NCI-H1417 (cell line): ENCODE results near the gene THBD.

ENCODE experiments used
- DNase-seq, 3 experiments: peaks; one replicate each; lab custom pipeline; 2025; lab: John Stamatoyannopoulos, UW

Gene THBD

DNA sequence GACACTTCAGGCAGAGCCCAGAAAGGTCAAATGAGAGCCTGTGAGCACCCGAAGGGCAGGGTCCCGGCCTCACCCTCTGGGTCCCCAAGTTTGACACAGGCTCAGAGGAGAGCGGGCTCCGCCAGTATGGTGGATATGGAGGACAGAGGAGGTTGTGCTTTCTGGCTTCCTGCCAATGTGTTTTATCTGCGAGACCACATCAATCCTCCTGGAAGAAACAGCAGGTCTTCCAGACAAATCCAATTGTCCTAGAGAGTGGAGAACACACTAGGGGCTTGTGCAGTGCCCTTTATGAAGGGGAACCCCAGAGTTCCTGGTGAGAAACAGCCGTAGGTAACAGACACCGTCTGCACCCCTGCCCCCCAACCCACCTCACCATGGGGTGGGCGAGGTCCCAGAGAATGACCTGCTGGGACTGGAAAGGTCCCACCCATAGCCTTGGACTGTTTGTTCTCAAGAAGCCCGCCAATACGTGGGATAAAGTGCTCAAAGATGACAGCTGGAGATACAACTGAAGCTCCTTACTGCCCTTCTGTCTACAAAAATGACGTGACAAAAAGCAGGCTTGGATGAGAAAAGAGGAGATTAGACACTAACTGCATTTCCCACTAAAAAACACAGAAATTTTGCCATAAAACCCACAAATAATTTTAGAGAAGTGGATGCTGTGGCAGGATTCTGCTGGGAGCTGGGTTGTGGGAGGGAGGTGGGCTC is 38.3 kb downstream of the THBD start:
- DNase-seq = no peak

GRCh38 chr20:23010096-23010495 is 39.4 kb downstream of the THBD start:
- no peak for DNase-seq

DNA sequence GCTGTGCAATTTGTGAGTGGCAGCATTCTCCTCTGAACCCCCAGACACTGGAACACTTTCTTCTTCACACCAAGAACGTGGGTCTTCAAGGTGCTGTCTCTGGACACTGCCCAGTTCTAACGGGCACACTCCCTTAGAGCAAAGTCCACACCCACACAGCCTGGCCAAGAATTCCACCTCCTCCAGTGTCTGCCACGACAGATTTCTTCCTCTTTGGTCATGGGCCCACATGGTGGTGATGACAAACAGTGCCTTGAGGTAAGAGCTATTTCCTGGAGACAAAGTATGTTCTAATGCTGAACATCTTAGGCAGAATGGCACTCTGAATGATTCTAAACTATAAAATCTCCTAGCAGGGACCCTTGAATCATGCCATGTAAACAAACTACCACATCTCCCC is 39.8 kb downstream of the THBD start:
- no peak for DNase-seq

DNA sequence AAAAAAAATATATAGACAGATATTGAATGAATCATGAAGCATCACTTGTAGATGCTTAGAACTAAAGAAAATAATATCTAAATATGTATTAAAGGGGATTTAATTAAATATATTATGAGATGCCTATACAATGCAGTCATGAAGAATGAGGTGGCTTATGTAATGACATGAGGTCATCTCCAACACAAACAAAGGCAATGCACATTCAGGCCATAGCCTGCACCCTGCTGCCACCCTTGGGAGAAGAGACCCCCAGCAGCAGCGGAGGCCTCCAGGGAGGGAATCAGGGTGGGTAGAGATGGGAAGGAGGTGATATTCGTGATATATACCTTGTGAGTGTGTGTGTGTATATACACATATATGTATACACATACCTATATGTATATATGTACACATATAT is 40.8 kb downstream of the THBD start:
- no peak for DNase-seq

- no peak for DNase-seq
Observed at GRCh38 chr20:23007886-23008655, 41.4 kb downstream of the THBD start.

GRCh38 chr20:23007462-23007861 is 42.0 kb downstream of the THBD start:
- DNase-seq = no peak

- DNase-seq = no peak
Observed at GRCh38 chr20:23005776-23006175, 43.7 kb downstream of the THBD start.

DNA sequence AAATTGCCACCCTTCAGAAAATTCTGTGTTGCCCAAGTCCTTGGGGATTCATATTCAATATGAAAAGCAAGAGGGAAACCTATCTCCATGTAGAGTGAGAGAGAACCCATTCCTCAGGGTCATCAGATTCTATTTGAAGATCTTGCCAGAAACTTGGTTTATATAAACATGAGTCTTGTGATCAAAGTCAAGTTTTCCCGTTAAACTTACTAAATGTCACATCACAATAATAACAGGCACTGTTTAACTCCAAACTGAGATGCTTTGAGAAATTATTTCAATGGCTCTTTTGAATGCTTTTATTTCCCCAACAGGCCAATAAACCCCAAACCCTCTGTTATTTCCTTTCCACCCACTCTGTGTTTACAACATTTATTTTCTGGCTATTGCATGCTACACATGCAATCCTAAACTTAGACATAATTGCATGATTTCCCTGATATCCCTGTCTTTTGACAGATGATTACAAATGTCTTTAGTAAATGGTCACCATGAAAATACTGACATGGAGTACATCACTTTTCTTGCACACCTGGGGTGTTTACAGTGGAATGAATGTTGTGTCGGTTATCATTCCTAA is 45.5 kb downstream of the THBD start:
- no peak for DNase-seq

DNA sequence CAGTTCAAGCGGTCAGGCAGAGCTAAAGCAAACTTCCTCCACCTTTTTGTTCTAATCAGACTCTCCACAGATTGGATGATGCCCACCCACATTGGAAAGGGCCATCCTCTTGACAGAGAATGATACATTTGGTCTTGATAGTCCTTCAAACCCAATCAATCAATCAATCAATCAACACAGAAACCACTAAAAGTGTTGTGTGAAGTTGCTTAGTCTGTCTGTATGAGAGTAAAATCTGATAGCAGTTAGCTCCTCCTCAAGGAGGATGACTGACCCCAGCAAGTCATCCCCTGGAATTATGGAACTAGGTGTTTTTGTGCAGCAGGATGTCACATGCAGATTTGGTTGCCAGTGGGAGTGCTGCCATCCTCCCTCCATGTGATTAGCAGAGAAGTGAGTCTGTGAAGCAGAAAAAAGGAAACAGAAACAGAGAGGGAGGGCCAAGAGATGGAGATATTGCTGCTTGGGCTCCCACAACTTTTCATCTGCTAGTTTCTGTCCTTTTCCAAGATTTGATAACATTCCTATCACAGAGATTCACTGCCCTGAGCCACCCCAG is 46.3 kb downstream of the THBD start:
- DNase-seq = no peak

DNA sequence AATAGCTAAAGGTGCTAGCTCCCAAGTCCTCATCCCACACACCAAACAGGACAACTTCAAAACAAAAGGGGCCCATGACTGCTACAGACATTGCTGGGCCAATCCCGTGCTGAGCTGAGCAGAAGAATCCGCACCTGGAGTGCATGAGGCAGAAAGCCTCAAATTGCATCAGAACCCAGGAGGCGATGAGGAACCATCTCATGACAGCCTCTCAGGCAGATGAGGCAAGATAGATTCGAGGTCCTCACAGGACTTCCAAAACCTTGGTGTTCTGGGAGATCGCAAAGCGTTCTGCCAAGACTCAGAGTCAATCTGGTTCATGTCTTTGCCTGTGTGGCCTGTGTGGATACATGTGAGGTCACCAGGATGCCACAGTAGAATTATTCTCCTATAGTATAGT is 47.2 kb downstream of the THBD start:
- no peak for DNase-seq

DNA sequence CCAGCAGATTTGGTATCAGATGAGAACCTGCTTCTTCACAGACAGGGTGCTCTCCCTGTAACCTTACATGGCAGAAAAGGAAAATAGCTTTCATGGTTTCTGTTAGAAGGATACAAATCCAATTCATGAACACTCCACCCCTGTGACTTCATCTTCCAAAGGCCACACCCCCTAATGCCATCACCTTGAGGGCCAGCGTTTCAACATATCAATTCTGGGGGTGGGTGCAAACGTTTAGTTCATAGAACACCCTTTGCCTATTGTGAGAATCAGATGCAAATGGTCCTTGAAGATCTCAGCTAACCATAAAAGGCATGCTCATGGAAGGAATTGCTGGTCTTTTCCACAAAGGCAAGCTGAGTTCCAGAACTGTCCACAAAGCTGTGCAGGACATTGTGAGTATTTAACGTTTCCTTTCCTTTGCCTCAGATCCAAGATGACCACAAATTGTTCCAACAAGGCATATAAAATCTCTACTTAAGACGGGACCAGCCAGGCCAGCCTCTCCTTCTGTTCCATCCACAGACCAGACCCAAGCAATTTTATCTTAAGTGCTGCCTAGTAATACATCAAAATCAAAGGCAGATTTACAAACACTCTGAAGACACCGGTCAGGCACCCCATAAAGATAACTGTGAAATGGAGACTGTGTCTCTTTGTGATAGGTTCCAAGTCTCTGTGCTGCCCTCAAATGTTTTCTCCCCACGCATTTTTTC is 49.1 kb downstream of the THBD start:
- no peak for DNase-seq

GRCh38 chr20:22999756-23000155 is 49.7 kb downstream of the THBD start:
- DNase-seq = no peak

DNA sequence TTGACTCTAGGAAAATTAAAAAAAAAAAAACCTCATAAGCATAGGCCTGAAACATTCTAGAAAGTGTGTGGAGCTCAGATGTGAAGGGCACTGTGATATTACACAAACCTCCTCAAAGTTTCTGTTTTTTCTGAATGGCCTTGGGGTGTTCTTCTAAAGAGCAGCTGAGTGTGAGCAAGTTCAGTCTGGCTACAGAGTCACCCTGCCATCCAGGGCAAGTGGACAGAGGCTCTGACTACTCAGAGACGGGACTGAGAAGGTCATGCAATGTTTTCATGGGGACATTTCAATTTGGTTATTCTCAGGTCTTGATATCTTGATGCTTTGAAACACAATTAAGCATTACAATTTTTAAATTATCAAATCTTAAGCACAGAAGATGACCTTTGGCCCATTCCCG is 51.0 kb downstream of the THBD start:
- DNase-seq = no peak

DNA sequence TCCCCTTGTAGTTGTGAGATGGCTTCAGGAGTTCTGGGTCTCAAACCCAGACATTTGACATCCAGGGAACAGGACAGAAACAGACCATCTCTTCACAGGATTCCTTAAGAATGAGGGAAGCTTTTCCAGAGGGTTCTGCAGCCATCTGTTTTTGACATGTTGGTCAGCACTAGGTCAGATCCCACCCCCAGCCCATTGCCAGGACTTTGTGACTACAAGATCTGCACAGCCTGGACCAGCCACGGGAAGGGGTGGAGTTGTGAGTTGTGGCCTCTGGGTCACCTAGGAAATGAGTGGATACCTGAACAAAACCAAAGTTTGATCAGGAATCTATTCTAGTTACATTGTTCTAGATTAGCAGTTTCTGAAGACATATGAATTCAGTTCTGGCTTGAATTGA is 53.5 kb downstream of the THBD start:
- no peak for DNase-seq
